T-helper 1 cell (primary cell): Measurements from ENCODE around the gene ZNF652.

ENCODE experiments used
- DNase-seq, 5 donors: peaks; one replicate each; pipeline ENCODE4 v3.0.0-alpha.2; 2012 to 2020

ZNF652 gene

GRCh38 chr17:49259663-49260010, 102.4 kb downstream of the ZNF652 start:
- DNase-seq = no peak

- DNase-seq = no peak
These were observed 103.7 kb downstream of the ZNF652 start for GRCh38 chr17:49258394-49258793.

GRCh38 chr17:49255125-49255524, 106.9 kb downstream of the ZNF652 start:
- DNase-seq = no peak

GRCh38 chr17:49254066-49254465, 108.0 kb downstream of the ZNF652 start:
- DNase-seq = no peak

DNA sequence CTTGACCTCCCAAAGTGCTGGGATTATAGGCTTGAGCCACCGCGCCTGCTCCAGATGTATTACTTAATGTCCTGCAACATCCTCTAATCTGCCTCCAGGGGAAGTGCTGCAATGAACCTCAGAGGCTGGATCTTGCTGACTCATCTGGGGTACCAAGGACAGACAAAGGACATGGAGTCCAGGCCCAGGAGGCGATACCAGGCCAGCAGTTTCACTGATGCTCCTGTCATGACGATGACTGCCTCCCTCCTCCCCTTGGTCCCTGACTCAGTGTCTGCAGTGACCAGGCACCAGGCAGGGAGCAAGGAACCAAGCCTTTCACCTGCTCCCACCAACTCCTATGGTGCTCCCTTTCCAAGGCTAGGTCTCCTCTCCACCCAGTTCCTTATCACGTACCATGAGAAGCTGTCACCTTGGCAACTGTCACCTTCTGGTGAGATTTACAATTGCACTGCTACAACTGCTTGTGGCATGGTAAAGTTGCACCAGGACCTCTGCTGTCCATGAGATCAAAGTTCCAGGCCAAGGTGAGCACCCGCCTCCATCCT, 109.8 kb downstream of the ZNF652 start:
- no peak for DNase-seq

DNA sequence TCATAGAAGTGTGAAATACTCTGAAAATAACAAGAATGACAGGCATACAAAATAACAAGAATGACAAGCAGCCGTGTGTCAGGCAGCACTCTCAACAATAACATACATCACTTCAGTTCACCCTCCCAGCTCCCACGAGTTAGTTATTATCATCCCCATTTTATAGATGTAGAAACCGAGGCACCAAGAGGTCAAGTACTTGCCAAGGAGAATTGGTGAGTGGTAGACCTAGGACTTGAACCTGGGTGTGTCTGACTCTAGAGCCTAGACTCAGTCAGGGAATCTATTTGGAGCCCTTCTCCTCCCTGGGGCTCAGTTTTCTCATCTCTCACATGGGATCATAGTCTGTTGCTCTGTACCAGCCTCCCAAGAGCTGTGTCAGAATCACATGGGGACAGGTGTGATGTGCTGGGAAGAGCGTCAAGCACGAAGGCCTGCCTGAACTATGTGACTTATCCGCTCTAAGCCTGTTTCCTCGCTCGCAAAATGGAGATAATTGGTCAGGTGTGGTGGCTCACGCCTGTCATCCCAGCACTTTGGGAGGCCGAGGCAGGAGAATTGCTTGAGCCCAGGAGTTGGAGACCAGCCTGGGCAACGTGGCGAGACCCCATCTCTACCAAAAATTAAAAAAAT, 112.0 kb downstream of the ZNF652 start:
- no peak for DNase-seq

GRCh38 chr17:49249292-49249794, 112.7 kb downstream of the ZNF652 start:
- DNase-seq = no peak

- no peak for DNase-seq
These were observed 114.1 kb downstream of the ZNF652 start for GRCh38 chr17:49247944-49248343.

GRCh38 chr17:49244839-49245238, 117.2 kb downstream of the ZNF652 start:
- no peak for DNase-seq
